ENCODE data around the gene OARD1.
"Not testable (repeated sequence)": the region's sequence is repeated elsewhere in the genome, so short reads cannot be mapped to it uniquely, and the experiment has no call there.

- not testable (repeated sequence) for TF ChIP-seq CTCF (IDR thresholded peaks at IDR 0.05; ENCODE audit: low read length); EZH2 (optimal IDR thresholded peaks at IDR 0.05; ENCODE audit: low read depth, low read length); EZH2phosphoT487 (IDR thresholded peaks at IDR 0.05; ENCODE audit: low read length)
Observed at GRCh38 chr6:41015860-41016259, 56.3 kb downstream of the OARD1 start.

Measured in MM.1S (cell line).